NCI-H146 treated with DMSO at 0.1 percent for 48 hours (cell line): ENCODE data around the gene STX8.

Experiments used
- DNase-seq: peaks from one replicate; lab custom pipeline; 2025; ENCODE audit not compliant: unreplicated experiment; lab: John Stamatoyannopoulos, UW

STX8 gene

DNA sequence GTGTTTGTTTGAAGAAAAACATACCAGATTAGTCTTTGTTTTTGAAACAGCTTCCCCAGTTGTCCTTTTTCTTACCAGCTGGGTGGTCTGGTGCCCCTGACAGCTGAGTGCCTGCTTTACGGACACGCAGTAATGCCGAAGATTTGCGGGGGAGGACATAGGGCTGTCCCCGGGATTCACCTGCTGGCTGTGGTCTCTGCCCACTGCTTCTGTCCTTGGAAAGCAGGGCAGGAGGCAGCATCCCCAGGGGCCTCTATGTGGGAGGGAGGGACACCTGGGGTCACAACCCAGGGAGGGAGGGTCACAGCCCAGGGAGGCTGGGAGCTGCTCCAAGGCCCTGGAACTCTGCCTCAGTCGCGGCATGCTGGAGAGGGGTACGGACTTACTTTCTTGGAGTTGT is 332.6 kb downstream of the STX8 start:
- no peak for DNase-seq

DNA sequence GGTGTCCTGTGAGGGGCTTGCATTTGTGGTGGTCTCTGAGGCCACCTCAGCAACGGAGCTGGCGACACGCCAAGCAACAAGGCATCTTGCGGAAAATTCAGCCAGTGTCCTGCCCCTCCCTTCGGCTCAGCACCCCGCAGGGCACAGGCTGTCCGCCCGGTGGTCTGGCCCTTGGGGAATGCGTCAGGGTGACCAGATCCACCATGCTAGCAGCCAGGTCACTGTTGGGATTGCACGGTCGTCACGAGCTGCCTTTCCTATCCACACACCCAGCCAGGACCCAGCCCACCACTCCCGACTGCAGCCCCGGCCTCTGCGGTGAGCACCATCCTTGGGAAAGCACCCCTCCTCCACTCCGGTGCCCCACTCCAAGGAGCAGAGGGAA is 333.1 kb downstream of the STX8 start:
- no peak for DNase-seq

DNA sequence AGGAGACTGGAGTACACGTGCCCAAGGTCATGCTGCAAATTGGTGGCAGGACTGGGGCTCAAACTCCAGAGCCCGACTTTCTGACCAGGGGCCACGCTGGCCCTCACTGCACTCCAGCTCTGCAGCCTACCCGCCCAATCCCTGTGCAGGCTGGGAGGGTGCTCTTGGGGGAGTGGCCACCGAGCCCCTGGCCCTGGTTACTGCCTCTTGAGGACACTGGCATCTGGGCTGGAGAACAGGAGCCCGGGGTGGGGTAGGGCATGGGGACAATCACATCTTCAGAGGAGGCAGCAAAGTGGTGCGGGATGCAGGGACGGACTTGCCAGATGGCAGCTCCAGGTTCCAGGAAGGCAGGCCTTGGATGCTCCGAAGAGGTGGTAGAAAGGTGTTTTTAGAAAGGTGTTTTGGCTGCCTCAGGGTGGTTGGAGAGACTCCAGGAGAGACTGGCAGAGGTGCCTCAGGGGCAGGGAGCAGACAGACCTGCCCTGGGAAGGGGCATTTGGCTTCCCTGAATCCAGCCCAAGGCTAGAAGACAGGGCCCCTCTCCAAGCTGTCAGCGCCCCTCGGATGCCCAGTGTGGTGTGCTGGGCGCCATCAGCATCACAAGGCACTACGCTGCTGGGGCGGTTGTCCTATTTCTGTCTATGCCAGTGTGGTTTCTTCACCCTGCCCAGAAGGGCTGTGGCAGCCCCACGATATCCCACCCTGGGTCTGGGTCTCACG is 333.7 kb downstream of the STX8 start:
- no peak for DNase-seq

DNA sequence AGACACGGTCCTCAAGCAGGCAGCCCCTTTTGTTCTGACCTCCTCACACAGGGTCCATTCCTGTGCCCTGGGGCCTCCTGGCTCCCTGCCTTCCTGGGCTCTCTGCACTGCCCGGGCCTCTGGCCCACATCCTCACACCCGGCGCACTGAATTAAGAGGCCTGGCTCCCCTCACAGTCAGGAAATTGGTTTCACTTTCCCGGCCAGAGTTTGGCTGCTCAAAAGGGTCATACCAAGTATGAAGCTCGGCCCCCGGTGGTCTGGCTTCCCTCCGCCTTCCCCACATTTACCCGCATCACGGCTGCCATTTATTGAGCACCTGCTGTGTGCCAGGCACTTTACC is 334.3 kb downstream of the STX8 start:
- no peak for DNase-seq

DNA sequence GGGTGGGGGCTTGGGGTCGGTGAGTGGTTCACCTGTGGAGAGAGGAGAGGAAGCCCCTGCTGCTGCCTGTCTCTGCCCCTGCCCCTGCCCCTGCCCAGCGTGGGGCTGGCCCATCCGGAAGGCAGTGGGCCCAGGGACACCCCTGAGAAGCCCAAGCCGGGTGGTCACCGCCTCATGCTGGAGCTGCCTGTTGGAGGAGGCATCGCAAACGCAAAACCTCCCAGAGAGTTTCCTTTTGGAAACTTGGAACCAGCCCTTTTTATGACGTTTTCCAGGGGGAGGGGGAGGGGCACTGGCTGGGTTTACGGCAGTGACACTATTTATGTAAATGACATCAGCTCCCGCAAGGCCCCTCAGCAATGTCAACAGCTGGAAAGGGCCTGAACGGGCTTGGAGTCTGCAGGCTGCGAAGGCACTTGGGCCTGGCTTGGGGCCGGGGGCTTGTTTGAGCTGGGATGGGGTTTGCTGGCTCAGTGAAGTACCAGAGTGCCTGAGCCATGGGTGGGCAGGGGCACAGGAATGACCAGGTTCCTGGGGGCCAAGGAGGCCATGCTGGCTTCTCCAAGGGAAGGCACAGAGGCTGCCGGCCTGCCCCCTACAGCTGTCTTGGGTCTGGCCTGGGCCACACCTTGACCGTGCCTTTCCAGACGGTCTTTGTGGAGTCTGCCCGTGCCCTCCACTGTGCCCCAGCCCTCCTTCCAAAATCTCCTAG is 334.8 kb downstream of the STX8 start:
- DNase-seq, result no peak

DNA sequence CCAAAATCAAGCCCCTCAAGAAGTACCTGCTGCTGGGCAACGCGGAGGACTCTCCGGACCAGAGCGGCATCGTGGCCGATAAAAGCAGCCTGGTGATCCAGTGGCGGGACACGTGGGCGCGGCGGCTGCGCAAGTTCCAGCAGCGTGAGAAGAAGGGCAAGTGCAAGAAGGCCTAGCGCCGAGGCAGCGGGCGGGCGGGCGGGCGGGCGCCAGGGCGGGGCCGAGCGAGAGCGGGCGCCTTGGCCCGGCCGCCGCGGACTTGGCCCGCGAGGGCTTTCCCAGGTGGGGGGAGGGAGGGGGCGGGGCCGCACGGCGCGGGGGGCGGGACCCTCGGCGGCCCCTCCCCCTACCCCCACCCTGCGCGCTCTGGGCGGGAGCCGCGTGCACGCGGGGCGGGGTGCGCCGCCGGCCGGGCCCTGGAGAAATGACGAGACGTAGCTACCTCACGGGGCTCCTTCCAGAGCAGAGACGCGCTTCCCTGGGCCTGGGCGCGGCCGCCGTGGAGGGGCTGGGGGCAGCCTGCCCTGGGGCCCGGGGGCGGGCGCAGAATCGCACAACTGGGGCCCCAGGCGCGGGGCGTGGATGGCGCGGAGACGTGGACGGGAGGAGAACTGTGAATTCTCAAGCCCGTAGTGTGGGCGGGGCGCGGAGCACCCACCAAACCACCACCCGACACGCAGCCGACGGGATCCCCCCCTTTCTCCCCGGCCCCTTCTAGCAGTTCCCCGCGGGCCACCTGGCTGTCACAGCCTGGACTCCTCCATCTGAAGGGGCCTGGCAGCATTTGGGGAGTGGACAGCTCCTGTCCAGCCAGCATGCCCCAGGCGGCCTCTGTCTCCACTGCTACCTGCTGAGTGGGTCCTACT is 335.6 kb downstream of the STX8 start:
- no peak for DNase-seq

DNA sequence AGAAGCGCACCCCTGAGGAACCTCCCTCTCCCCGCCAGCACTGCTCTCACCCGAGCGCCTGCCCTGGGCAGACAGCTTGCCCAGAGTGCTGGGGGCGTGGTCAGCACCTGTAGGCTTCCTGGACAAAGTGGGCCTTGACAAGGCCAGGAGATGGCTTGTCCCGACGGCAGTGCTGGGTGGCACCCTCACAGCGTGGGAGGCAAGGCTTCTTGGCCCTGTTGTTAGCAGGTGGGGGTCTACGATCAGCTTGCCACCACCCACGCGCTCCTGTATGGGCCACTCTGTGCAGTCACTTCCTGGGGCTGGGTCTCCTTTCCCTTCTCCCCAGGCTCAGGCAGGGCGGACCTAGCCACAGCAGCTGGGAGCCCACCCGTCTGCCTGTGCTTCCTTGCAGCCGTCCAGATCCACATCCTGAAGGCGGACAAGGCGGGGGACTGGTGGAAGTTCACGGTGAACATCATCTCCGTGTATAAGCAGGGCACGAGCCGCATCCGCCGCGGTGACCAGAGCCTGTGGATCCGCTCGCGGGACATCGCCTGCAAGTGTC is 336.3 kb downstream of the STX8 start:
- no peak for DNase-seq

DNA sequence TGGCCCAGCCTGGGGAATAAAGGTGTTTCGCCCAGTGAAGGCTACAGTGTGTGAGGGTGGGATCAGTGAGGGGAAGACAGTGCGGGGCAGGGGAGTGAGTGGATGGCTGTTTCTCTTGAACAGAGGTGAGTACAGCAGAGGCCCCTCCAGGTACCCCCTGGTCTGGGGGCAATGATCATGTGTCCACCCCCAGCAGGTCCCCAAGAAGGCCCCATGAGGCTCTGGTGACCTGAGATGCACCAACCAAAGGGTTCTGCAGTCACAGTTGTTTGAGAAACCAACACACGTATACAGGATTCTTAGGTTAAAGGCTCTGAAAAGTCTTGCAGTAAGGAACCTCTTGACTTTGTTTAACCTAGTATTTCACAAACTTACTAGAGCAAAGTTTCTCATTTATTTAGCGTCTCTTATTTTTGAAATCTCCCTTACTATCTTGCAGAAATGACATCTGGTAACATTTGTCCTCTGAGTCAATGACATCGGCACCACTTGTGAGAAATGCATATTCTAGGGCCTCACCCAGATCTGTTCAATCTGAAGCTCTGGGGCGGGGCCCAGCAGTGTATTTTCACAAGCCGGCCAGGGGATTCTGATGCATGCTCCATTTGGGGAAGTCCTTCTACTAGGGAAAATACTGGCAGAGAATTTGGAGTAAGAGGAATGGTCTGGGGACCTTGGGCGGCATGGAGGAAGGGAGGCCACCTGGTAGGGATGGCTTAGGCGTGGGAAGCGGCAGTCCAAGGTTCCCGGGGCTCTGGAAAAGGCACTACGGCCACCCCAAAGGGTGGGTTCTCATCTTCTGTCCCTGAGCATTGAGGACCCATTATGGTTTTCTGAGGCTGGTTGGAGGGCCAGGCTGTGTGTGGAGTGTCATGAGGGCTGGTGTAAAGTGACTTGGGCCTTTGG is 337.0 kb downstream of the STX8 start:
- DNase-seq, result no peak

DNA sequence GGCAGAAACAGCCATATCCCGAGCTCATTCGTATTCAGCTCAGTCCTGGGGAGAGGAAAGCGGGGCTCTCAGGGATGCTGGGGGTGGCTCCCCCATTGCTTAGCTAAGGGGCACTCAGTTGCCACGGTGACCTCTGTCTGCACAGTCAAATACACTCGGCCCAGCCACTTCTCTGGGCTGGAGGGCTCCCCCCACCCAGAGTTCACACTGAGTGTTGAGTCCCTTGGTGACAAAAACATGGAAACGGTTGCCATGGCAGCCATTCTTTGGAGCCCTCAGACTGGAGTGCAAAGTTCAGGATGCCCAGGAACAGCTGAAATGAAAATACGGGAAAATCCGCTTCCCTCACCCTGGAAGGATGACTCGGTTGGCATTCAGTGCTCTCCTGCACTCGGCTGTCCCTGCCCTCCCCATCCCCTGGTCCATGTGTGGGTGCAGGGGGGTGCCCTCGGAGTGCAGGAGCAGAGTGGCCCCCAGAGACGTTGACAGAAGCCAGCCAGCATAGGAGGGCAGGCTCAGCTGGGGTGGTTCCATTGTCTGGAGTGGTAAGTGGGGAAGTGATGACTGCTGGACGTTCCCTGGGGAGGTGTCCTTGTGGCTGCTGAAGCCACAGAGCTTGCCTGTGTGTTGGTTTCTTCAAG is 337.8 kb downstream of the STX8 start:
- DNase-seq, result peak; percentile 8

DNA sequence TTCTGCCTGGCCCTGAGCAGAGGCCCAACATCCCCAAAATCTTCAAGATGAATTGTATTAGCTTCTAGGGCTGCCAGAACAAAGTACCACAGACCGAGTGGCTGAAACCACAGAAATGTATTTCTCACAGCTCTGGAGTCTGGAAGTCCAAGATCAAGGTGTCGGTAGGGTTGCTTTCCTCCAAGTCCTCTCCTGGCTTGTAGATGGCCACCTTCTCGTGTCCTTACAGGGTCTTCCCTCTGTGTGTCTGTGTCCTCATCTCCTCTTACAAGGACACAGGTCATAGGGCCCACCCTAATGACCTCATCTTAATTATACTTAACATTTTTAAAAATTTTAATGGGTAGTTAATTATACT is 338.6 kb downstream of the STX8 start:
- no peak for DNase-seq

DNA sequence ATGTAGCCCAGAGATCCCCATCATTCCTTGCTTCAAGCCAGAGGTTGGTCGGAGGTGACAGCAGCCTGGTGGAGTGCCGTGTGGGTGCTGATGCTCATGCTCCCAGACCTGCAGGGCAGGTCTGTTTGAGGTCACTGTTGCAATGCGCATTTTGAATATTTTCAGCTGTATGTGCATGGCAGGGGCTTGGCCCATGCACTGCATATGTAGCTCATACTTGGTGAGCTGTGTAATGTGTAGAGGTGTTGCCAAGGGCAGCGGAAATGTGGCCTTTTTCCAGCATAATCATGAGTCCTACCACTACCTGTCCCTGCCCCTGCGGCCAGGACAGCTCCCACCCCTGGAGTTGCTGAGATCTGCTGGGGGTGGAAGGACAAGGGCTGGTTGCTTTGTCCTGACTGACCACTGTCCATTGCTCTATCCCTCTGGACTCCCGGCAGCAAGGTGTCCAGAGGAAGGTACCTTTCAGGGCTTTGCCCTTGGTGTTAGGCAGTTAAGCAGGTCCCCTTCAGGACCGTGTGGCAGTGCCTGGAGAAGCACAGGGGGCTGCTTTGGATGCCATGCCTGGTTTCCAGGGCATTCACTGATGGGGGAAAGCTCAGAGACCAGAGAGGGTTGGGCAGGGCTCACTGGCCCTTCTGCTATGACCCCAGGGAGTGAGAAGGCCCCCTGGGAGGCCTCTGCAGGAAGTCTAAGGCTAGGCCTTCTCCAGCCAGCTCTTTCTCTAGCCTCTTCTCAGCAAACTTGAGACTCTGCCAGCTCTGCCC is 339.2 kb downstream of the STX8 start:
- DNase-seq, result no peak

DNA sequence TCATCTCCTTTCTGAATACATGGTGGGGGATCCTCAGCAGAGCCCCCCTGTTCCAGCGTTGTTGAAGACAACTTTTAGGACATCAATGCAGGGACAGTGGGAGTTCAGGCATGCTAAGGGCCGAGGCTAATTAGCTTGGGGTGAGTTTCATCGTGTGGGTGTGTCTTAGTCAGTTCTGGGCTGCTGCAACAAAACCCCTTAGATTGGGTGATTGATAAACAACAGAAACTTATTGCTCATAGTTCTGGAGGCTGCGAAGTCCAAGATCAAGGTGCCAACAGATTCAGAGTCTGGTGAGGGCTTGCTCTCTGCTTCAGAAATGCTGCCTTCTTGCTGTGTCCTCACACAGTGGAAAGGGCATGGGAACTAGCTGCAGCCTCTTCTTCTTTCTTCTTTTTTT is 340.3 kb downstream of the STX8 start:
- no peak for DNase-seq

DNA sequence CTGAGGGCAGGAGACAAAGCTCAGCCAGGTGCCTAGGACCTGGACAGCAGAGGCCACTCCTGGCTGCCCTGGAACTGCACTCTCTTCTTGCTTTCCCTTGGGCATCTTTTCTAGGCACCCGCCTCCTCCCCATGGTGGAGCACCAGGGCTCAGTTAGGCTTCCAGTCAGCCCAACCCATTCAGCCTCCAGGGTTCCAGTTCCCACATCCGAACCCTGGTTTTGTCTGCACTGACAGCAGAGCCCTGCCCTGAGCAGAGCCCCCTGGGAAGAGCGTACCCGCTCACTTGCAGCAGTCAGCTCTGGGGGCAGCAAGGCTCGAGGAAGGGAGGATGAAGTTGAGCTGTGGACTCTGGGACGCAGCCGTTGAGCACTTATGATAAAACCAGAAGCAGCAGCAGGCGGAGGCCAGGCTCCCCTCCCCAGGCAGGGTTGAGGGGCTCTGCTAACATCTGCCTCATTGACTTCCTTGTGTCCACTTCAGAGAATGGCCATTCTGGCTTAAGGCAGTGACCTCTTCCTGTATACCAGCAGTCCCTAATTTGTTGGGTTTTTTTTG is 341.2 kb downstream of the STX8 start:
- no peak for DNase-seq

DNA sequence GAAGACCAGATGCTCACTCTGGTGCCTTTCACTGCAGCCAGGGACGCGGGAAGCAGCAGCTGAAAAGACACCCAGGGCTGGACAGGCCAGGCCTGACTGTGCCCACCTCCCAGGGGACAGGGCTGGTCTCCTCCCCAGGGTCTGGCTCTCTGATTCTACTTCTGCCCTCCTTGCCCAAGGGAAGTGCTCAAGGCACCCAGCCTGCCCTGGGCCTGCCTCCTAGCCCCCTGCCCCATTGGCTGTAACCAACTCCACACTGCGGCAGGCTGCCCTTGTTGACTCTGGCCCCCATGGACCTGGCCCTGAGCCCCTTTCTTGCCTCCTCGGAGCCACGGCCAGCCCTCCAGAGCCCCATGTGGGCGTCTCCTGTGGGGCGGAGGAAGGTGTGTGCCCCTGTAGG is 341.9 kb downstream of the STX8 start:
- no peak for DNase-seq

DNA sequence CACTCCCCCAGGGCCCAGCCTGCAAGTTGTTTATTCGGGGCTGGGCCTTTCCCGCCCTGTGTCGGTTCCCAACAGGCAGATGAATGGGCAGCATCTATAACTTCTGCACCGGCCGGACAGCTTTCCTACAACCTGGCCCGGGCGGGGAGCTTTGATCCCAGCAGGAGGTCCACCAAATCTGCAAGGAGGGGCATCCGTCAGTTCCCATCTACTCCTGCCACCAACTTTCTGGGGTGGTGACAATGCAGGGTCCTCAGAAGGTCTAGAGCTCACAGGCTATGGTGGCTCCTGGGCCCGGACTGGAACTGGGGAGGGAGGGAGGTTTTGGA is 342.4 kb downstream of the STX8 start:
- no peak for DNase-seq

DNA sequence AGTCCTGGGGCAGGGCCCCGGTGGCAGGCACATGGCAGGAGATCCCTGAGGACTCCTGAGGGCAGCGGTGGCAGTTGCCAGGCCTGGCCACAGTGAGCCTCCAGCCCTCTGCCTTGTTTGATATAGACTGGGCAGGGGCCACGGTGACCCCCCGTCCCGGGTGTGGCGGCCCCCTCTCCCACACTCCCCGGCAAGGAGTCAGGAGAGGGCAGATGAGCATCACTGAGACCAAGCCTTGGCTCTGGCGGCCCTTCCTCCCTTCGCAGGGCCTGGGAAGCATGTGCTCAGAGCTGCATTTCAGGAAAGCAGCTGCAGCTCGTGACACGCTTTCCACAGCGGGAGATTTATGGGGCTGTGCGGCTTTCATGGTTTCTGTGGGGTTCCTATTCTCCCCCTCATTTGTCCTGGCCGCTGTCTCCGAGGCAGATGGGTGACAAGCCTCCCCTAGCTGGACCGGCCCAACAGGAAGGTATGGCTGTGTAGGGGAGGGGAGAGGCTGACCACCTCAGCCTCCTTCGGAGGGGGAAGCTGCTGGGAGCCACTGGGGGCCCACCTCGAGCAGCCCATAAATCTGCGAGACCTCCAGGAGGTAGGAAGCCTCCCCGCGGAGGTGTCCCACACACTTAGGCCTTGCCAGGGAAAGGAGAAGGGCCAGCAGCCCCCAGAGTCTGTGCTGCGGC is 342.9 kb downstream of the STX8 start:
- no peak for DNase-seq

DNA sequence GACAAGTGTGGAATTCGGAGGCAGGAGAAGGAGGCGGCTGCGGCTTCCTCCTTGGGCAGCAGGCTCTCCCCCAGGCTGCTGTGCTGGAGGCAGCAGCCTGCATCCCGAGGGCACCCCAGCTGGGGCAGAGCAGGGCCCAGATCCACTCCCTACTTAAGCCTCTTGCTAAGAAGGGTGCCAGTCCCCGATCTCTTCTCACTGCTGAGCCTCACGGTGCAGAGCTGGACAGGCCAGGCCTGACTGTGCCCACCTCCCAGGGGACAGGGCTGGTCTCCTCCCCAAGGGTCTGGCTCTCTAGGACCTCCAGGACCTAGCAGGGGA is 343.5 kb downstream of the STX8 start:
- no peak for DNase-seq

DNA sequence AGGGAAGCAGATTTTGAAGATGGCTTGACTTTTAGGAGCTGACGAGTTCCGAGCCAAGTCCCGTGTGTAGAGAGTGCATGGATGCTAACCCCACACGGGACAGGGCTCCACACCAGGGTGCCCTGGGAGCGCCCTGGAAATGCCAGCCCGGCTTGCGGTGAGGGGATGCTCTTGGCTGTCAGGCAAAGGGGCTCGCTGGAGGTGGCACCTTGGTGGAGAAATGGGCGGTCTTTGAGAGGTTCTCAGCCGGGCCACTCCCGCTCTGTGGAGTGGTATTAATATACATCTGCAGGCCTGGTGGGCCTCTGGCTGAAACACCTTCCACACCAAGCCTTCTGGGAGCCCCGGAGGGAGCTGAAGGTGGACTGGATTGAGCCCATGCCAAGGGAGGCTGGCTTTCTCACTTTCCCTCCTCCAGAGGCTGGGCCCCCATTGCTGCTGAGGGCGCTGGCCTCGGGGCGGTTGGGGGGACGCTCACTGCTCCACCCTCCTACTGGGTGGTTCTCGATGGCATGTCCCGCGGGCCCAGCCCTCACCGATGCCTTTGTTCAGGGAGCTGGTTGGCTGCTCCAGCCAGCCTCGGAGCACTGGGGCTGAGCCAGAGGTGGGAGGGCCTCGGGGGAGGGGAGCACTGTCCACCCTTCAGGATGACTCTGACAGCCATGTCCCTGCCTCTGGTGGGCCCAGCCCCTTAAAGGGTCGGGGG is 344.0 kb downstream of the STX8 start:
- no peak for DNase-seq
